Measurements from ENCODE around the gene PCDHGB2. TPM values are rescaled to one million over a fixed set of nuclear protein-coding genes. Genes with fewer than 3 reads are reported as not detected.
"Not testable (repeated sequence)": the region's sequence is repeated elsewhere in the genome, so short reads cannot be mapped to it uniquely, and the experiment has no call there.

Gene PCDHGB2
- total RNA-seq, 1 donor from 2014 or later: 4.7 TPM

DNA sequence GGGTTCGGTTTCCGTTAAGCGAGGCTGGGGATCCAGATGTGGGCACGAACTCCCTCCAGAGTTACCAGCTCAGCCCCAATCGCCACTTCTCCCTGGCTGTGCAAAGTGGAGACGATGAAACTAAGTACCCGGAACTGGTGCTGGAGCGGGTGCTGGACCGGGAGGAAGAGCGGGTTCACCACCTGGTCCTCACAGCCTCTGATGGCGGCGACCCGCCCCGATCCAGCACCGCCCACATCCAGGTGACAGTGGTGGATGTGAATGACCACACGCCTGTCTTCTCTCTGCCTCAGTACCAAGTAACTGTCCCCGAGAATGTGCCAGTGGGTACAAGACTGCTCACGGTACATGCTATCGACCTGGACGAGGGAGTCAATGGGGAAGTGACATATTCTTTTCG lies 23.6 kb downstream of the PCDHGB2 start:
- no peak for DNase-seq (ENCODE audit: extremely low read depth, low read depth, low spot score)

DNA sequence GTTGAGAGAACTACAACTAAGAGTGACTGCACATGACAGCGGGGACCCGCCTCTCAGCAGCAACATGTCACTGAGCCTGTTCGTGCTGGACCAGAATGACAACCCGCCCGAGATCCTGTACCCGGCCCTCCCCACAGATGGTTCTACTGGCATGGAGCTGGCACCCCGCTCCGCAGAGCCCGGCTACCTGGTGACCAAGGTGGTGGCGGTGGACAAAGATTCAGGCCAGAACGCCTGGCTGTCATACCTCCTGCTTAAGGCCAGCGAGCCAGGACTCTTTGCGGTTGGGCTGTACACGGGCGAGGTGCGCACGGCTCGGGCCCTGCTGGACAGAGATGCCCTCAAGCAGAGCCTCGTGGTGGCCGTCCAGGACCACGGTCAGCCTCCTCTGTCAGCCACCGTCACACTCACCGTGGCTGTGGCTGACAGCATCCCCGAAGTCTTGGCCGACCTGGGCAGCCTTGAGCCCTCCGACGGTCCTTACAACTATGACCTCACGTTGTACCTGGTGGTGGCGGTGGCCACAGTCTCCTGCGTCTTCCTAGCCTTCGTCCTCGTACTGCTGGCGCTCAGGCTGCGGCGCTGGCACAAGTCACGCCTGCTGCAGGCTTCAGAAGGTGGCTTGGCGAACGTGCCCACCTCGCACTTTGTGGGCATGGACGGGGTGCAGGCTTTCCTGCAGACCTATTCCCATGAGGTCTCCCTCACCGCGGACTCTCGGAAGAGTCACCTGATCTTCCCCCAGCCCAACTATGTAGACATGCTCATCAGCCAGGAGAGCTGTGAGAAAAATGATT lies 24.9 kb downstream of the PCDHGB2 start:
- no peak for DNase-seq (ENCODE audit: extremely low read depth, low read depth, low spot score)

DNA sequence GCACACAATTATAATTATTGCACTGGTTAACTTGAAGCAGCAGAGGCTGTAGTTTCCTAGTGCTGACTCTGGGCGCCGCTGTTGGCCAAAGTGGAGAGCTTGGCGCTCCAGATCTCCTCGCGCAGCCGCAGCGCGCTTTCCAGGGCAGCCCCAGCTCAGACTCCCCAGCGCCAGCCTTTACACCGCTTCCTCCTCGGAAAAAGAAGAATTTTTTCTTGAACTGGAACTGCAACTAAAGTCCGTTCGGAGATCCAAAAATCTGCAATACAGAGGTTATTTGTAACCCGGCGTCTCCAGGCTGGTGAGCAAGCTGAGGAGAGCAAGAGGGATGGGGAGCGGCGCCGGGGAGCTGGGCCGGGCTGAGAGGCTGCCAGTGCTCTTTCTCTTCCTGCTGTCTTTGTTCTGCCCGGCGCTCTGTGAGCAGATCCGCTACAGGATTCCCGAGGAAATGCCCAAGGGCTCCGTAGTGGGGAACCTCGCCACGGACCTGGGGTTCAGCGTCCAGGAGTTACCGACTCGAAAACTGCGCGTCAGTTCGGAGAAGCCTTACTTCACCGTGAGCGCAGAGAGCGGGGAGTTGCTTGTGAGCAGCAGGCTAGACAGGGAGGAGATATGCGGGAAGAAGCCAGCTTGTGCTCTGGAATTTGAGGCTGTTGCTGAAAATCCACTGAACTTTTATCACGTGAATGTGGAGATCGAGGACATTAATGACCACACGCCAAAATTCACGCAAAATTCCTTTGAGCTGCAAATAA lies 27.9 kb downstream of the PCDHGB2 start, which contains the start of gene PCDHGB4:
TSS of gene PCDHGB4 (plus strand) at position 142 of the 755 bp plus-strand sequence. CDS start at position 329, 187 bp downstream.
- not testable (repeated sequence) for DNase-seq (ENCODE audit: extremely low read depth, low read depth, low spot score)

DNA sequence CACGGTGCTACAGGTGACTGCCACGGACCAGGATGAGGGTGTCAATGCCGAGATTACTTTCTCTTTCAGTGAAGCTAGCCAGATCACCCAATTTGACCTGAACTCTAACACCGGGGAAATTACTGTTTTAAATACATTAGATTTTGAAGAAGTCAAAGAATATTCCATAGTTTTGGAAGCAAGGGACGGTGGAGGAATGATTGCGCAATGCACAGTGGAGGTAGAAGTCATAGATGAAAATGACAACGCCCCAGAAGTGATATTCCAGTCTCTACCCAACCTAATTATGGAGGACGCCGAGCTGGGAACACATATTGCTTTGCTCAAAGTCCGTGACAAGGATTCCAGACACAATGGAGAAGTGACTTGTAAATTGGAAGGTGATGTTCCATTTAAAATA lies 28.9 kb downstream of the PCDHGB2 start:
- DNase-seq (ENCODE audit: extremely low read depth, low read depth, low spot score): no peak

DNA sequence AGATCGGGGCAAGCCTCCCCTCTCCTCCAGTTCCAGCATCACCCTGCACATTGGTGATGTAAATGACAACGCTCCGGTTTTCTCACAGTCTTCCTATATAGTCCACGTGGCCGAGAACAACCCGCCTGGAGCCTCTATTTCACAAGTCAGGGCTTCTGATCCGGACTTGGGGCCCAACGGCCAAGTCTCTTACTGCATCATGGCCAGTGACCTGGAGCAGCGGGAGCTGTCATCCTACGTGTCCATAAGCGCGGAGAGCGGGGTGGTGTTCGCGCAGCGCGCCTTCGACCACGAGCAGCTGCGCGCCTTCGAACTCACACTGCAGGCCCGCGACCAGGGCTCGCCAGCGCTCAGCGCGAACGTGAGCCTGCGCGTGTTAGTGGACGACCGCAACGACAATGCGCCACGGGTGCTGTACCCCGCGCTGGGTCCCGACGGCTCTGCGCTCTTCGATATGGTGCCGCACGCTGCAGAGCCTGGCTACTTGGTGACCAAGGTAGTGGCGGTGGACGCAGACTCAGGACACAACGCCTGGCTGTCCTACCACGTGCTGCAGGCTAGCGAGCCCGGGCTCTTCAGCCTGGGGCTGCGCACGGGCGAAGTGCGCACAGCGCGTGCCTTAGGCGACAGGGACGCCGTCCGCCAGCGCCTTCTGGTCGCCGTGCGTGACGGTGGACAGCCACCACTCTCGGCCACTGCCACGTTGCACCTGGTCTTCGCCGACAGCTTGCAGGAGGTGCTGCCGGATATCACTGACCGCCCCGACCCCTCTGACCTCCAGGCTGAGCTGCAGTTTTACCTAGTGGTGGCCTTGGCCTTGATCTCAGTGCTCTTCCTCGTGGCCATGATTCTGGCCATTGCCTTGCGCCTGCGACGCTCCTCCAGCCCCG lies 29.6 kb downstream of the PCDHGB2 start:
- no peak for DNase-seq (ENCODE audit: extremely low read depth, low read depth, low spot score)

DNA sequence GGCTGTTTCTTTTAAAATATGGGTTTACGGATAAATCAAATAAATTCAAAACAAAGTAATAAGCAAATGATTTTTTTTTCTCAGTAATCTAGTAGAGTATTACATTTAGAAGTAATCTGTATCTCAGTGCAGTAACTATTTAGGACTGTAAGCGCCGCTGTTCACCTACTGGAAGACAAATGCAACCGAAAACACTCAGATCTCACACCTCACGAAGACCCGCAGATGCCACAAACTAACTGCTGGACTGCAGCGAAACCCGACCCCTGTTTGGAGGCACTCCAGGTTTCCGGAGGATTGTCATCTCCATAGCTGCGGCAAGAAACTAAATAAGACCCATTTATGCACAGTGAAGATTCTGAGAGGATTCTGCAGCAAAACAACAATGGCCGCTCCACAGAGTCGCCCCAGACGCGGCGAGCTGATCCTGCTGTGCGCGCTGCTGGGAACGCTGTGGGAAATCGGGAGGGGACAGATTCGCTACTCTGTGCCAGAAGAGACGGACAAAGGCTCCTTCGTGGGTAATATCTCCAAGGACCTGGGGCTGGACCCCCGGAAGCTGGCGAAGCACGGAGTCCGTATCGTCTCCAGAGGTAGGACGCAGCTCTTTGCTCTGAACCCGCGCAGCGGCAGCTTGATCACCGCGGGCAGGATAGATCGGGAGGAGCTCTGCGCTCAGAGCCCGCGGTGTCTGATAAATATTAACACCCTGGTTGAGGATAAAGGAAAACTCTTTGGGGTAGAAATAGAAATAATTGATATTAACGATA lies 32.8 kb downstream of the PCDHGB2 start, which contains the start of gene PCDHGA8:
TSS of gene PCDHGA8 (plus strand) at position 205 of the 770 bp plus-strand sequence. CDS start at position 386, 181 bp downstream.
- DNase-seq (ENCODE audit: extremely low read depth, low read depth, low spot score): no peak

DNA sequence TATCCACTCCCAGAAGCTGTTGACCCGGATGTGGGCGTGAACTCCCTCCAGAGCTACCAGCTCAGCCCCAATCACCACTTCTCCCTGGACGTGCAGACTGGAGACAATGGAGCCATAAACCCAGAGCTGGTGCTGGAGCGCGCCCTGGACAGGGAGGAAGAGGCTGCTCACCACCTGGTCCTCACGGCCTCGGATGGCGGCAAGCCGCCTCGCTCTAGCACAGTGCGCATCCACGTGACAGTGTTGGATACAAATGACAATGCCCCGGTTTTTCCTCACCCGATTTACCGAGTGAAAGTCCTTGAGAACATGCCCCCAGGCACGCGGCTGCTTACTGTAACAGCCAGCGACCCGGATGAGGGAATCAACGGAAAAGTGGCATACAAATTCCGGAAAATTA lies 33.5 kb downstream of the PCDHGB2 start:
- no peak for DNase-seq (ENCODE audit: extremely low read depth, low read depth, low spot score)

DNA sequence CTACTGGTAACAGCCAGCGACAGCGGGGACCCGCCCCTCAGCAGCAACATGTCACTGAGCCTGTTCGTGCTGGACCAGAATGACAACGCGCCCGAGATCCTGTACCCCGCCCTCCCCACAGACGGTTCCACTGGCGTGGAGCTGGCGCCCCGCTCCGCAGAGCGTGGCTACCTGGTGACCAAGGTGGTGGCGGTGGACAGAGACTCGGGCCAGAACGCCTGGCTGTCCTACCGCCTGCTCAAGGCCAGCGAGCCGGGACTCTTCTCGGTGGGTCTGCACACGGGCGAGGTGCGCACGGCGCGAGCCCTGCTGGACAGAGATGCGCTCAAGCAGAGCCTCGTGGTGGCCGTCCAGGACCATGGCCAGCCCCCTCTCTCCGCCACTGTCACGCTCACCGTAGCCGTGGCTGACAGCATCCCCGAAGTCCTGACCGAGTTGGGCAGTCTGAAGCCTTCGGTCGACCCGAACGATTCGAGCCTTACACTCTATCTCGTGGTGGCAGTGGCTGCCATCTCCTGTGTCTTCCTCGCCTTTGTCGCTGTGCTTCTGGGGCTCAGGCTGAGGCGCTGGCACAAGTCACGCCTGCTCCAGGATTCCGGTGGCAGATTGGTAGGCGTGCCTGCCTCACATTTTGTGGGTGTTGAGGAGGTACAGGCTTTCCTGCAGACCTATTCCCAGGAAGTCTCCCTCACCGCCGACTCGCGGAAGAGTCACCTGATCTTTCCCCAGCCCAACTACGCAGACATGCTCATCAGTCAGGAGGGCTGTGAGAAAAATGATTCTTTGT lies 34.8 kb downstream of the PCDHGB2 start:
- not testable (repeated sequence) for DNase-seq (ENCODE audit: extremely low read depth, low read depth, low spot score)

DNA sequence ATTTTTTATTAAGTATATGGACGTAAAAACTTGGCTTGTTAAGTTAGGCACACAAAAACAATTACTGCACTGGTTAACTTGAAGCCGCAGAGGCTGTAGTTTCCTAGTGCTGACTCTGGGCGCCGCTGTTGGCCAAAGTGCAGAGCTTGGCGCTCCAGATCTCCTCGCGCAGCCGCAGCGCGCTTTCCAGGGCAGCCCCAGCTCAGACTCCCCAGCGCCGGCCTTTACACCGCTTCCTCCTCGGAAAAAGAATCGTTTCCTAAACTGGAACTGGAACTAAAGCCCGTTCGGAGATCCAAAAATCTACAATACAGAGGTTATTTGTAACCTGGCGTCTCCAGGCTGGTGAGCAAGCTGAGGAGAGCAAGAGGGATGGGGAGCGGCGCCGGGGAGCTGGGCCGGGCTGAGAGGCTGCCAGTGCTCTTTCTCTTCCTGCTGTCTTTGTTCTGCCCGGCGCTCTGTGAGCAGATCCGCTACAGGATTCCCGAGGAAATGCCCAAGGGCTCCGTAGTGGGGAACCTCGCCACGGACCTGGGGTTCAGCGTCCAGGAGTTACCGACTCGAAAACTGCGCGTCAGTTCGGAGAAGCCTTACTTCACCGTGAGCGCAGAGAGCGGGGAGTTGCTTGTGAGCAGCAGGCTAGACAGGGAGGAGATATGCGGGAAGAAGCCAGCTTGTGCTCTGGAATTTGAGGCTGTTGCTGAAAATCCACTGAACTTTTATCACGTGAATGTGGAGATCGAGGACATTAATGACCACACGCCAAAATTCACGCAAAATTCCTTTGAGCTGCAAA lies 38.2 kb downstream of the PCDHGB2 start, which contains the start of gene PCDHGB5:
TSS of gene PCDHGB5 (plus strand) at position 192 of the 796 bp plus-strand sequence. CDS start at position 373, 181 bp downstream.
- DNase-seq (ENCODE audit: extremely low read depth, low read depth, low spot score): not testable (repeated sequence)

DNA sequence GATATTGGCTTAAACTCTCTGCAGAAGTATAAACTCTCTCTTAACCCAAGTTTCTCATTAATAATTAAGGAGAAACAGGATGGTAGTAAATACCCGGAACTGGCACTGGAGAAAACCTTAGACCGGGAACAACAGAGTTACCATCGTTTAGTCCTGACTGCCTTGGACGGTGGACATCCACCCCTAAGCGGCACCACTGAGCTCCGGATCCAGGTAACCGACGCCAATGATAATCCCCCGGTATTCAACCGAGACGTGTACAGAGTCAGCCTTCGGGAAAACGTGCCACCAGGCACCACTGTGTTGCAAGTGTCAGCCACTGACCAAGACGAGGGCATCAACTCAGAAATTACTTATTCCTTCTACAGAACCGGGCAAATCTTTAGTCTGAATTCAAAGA lies 38.8 kb downstream of the PCDHGB2 start:
- DNase-seq (ENCODE audit: extremely low read depth, low read depth, low spot score): no peak

DNA sequence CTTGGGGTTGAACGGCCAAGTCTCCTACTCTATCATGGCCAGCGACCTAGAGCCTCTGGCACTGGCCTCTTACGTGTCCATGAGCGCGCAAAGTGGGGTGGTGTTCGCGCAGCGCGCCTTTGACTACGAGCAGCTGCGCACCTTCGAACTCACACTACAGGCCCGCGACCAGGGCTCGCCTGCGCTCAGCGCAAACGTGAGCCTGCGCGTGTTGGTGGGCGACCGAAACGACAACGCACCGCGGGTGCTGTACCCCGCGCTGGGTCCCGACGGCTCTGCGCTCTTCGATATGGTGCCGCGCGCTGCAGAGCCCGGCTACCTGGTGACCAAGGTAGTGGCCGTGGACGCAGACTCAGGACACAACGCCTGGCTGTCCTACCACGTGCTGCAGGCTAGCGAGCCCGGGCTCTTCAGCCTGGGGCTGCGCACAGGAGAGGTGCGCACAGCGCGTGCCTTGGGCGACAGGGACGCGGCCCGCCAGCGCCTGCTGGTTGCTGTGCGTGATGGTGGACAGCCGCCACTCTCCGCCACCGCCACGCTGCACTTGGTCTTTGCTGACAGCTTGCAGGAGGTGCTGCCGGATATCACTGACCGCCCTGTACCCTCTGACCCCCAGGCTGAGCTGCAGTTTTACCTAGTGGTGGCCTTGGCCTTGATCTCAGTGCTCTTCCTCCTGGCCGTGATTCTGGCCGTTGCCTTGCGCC lies 39.9 kb downstream of the PCDHGB2 start:
- no peak for DNase-seq (ENCODE audit: extremely low read depth, low read depth, low spot score)

DNA sequence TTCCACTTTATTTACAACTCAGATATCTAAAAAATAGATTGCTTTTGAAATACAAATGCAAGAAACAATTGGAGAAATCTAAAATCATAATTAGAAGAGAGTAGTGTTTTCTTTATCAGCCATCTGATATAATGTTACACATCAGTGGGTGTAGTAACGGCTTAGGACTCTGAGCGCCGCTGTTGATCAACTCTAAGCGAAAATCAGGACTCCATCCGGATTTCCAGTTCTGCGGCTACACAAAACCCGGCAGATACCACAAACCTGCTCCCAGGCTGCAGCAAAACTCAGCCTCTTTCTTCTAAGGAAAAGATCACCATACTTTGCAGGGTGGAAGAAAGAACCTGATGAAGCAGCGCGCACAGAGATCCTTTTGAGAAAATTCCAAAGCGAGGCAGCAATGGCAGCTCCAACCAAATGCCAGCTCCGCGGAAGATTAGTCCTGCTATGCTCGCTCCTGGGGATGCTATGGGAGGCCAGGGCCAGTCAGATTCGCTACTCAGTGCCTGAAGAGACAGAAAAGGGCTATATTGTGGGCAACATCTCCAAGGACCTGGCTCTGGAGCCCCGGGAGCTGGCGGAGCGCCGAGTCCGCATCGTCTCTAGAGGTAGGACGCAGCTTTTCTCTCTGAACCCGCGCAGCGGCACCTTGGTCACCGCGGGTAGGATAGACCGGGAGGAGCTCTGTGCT lies 42.9 kb downstream of the PCDHGB2 start, which contains the start of gene PCDHGA9:
TSS of gene PCDHGA9 (plus strand) at position 226 of the 691 bp plus-strand sequence. CDS start at position 401, 175 bp downstream.
- no peak for DNase-seq (ENCODE audit: extremely low read depth, low read depth, low spot score)

DNA sequence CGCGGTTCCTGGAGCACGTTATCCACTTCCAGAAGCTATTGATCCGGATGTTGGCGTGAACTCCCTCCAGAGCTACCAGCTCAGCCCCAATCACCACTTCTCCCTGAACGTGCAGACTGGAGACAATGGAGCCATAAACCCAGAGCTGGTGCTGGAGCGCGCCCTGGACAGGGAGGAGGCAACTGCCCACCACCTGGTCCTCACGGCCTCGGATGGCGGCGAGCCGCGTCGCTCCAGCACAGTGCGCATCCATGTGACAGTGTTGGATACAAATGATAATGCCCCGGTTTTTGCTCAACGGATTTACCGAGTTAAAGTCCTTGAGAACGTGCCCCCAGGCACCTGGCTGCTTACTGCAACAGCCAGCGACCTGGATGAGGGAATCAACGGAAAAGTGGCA lies 43.6 kb downstream of the PCDHGB2 start:
- no peak for DNase-seq (ENCODE audit: extremely low read depth, low read depth, low spot score)

DNA sequence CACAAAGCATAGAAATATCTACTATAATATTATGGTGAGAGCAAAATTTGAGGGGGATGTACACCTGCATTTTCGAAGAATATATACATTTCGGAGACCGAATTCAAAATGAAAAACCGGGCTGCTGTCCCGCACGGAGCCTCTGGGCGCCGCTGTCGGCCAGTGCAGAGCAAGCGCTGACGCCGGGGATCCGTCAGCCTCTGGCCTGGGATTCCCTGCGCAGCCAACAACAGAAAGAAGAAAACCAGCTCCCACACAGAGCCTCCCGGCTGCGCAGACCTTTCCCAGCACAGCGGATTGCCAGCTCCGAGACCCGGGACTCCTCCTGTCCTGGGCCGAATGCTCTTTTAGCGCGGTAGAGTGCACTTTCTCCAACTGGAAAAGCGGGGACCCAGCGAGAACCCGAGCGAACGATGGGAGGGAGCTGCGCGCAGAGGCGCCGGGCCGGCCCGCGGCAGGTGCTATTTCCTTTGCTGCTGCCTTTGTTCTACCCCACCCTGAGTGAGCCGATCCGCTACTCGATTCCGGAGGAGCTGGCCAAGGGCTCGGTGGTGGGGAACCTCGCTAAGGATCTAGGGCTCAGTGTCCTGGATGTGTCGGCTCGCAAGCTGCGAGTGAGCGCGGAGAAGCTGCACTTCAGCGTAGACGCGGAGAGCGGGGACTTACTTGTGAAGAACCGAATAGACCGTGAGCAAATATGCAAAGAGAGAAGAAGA lies 48.2 kb downstream of the PCDHGB2 start, which contains the start of gene PCDHGB6:
TSS of gene PCDHGB6 (plus strand) at position 232 of the 716 bp plus-strand sequence. CDS start at position 414, 182 bp downstream.
- not testable (repeated sequence) for DNase-seq (ENCODE audit: extremely low read depth, low read depth, low spot score)

DNA sequence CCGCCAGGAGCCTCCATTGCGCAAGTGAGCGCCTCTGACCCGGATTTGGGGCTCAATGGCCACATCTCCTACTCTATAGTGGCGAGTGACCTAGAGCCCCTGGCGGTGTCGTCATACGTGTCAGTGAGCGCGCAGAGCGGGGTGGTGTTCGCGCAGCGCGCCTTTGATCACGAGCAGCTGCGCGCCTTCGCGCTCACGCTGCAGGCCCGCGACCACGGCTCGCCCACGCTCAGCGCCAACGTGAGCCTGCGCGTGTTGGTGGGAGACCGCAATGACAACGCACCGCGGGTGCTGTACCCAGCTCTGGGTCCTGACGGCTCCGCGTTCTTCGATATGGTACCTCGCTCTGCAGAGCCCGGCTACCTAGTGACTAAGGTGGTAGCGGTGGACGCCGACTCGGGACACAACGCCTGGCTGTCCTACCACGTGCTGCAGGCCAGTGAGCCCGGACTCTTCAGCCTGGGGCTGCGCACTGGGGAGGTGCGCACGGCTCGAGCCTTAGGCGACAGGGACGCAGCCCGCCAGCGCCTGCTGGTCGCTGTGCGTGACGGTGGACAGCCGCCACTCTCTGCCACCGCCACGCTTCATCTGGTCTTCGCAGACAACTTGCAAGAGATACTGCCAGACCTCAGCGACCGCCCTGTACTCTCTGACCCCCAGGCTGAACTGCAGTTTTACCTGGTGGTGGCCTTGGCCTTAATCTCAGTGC lies 50.0 kb downstream of the PCDHGB2 start:
- no peak for DNase-seq (ENCODE audit: extremely low read depth, low read depth, low spot score)

All from glomerular endothelial cell (primary cell).